GM23338 (cell line): ENCODE results near the gene FAF2. TPM values are rescaled to one million over a fixed set of nuclear protein-coding genes. Genes with fewer than 3 reads are reported as not detected.

ENCODE experiments used
- ATAC-seq: fragments of 200-7000 bp; cut with Tn5 transposase; 3 replicates; pipeline ENCODE4 v1.9.1; 2020
- DNase-seq: peaks from one replicate; pipeline ENCODE4 v3.0.0-alpha.2; 2015; ENCODE audit warnings: low spot score
- H2AFZ ChIP-seq: fragments of 200-600 bp; sonication (generic); 2 replicates; pipeline ENCODE4 v1.8.0; 2016; ENCODE audit warnings: antibody characterized with exemption, mild to moderate bottlenecking, moderate library complexity
- H3F3A ChIP-seq: fragments of 200-600 bp; sonication (generic); replicated peaks from 2 replicates; pipeline ENCODE4 v1.8.0; 2017; ENCODE audit warnings: antibody characterized with exemption, mixed run types, low read depth
- H3K27ac ChIP-seq: fragments of 200-600 bp; sonication (generic); 2 replicates; pipeline ENCODE4 v1.6.1; 2016; ENCODE audit warnings: low read depth
- H3K27me3 ChIP-seq: fragments of 200-600 bp; sonication (generic); 2 replicates; pipeline ENCODE4 v1.8.0; 2016; ENCODE audit warnings: mild to moderate bottlenecking, mixed run types, moderate library complexity; ENCODE audit not compliant: insufficient read depth
- H3K36me3 ChIP-seq: fragments of 200-600 bp; sonication (generic); 2 replicates; pipeline ENCODE4 v1.8.0; 2016; ENCODE audit warnings: mild to moderate bottlenecking; ENCODE audit not compliant: insufficient read depth
- H3K4me1 ChIP-seq: fragments of 200-600 bp; sonication (generic); 2 replicates; pipeline ENCODE4 v1.8.0; 2016; ENCODE audit warnings: mild to moderate bottlenecking, moderate library complexity; ENCODE audit not compliant: insufficient read depth
- H3K4me2 ChIP-seq: fragments of 200-600 bp; sonication (generic); 2 replicates; pipeline ENCODE4 v1.7.1; 2017; ENCODE audit warnings: mixed run types
- H3K4me3 ChIP-seq: fragments of 200-600 bp; sonication (generic); 2 replicates; pipeline ENCODE4 v1.6.1; 2016; ENCODE audit warnings: mixed run types
- H3K79me2 ChIP-seq: fragments of 200-600 bp; sonication (generic); replicated peaks from 2 replicates; pipeline ENCODE4 v1.8.0; 2017; ENCODE audit warnings: mild to moderate bottlenecking; ENCODE audit not compliant: insufficient read depth
- H3K9me2 ChIP-seq: fragments of 200-600 bp; sonication (generic); 2 replicates; pipeline ENCODE4 v1.8.0; 2017; ENCODE audit not compliant: insufficient read depth
- H4K20me1 ChIP-seq: fragments of 200-600 bp; sonication (generic); replicated peaks from 2 replicates; pipeline ENCODE4 v1.8.0; 2017; ENCODE audit warnings: mild to moderate bottlenecking; ENCODE audit not compliant: insufficient read depth
- H3K27ac Mint-ChIP-seq: 2 replicates; pipeline ENCODE4 v1.8.0; 2020; ENCODE audit warnings: inconsistent platforms, mild to moderate bottlenecking, moderate library complexity, mixed read lengths
- H3K27me3 Mint-ChIP-seq: 3 replicates; pipeline ENCODE4 v1.8.0; 2022; ENCODE audit warnings: low read depth, mild to moderate bottlenecking, moderate library complexity, mixed read lengths, inconsistent platforms; ENCODE audit not compliant: insufficient read depth, poor library complexity
- H3K36me3 Mint-ChIP-seq: 3 replicates; pipeline ENCODE4 v1.8.0; 2021; ENCODE audit warnings: low read depth, mild to moderate bottlenecking, inconsistent platforms, moderate library complexity, mixed read lengths
- H3K4me1 Mint-ChIP-seq: 3 replicates; pipeline ENCODE4 v1.8.0; 2020; ENCODE audit warnings: mild to moderate bottlenecking, inconsistent platforms, mixed read lengths
- H3K4me3 Mint-ChIP-seq: 3 replicates; pipeline ENCODE4 v1.8.0; 2021; ENCODE audit warnings: moderate library complexity, mild to moderate bottlenecking, inconsistent platforms, mixed read lengths
- H3K9me3 Mint-ChIP-seq: 3 replicates; pipeline ENCODE4 v1.8.0; 2020; ENCODE audit warnings: moderate library complexity, mild to moderate bottlenecking, inconsistent platforms, mixed read lengths
- CREB1 ChIP-seq: fragments of 250-450 bp; sonication (Bioruptor Pico); IDR thresholded peaks from 2 replicates; pipeline ENCODE4 v1.5.0; 2020; ENCODE audit warnings: low read depth, mild to moderate bottlenecking, moderate library complexity
- CTCF ChIP-seq, 2 experiments: fragments of 200-600 bp in 1 of 2; sonication (generic) in 1 of 2; conservative IDR thresholded peaks; 2 replicates each; pipeline versions ENCODE4 v1.5.1 to v1.6.1; 2016 to 2017; ENCODE audit warnings: antibody characterized with exemption in 2 of 2, low read depth in 2 of 2, mild to moderate bottlenecking in 2 of 2, moderate library complexity in 1 of 2
- ETS1 ChIP-seq: IDR thresholded peaks from 2 replicates; pipeline ENCODE4 v1.6.1; 2016; ENCODE audit warnings: antibody characterized with exemption
- EZH2phosphoT487 ChIP-seq: fragments of 200-600 bp; sonication (generic); IDR thresholded peaks from one replicate; pipeline ENCODE4 v1.8.1; 2018; ENCODE audit warnings: antibody characterized with exemption; ENCODE audit not compliant: unreplicated experiment
- JUNB ChIP-seq: IDR thresholded peaks from one replicate; pipeline ENCODE4 v1.6.1; 2016; ENCODE audit warnings: antibody characterized with exemption; ENCODE audit not compliant: unreplicated experiment
- NANOG ChIP-seq: IDR thresholded peaks from 2 replicates; pipeline ENCODE4 v1.6.1; 2016; ENCODE audit warnings: antibody characterized with exemption, borderline replicate concordance
- POLR2AphosphoS5 ChIP-seq: IDR thresholded peaks from 2 replicates; pipeline ENCODE4 v1.6.1; 2016; ENCODE audit warnings: antibody characterized with exemption, low read depth
- REST ChIP-seq: IDR thresholded peaks from one replicate; pipeline ENCODE4 v1.6.1; 2018; ENCODE audit warnings: antibody characterized with exemption; ENCODE audit not compliant: unreplicated experiment
- STAT1 ChIP-seq: IDR thresholded peaks from one replicate; pipeline ENCODE4 v1.6.1; 2016; ENCODE audit warnings: antibody characterized with exemption; ENCODE audit not compliant: unreplicated experiment
- ZNF114 ChIP-seq: fragments of 250-450 bp; sonication (Bioruptor Pico); IDR thresholded peaks from 2 replicates; pipeline ENCODE4 v1.5.0; 2020; ENCODE audit warnings: mild to moderate bottlenecking, moderate library complexity
- ZNF331 ChIP-seq: fragments of 250-450 bp; sonication (Bioruptor Pico); IDR thresholded peaks from 2 replicates; pipeline ENCODE4 v1.5.0; 2020; ENCODE audit warnings: low read depth, mild to moderate bottlenecking, moderate library complexity
- polyA plus RNA-seq: library from polyadenylated mRNA; unstranded; fragments of >200 nt; fragmentation: Nextera tagmentation; extraction: Ambion mirVana; gene quantifications from 2 replicates; pipeline ENCODE4 v1.2.1, GENCODE V29; 2016
- total RNA-seq: library from RNA; depleted of rRNA; stranded (reverse); fragments of >200 nt; shearing (Covaris generic); gene quantifications from 2 replicates; pipeline ENCODE4 v1.2.3, GENCODE V29; 2014

FAF2 gene
- total and polyA plus RNA-seq, 2 experiments from 2014 or later = 32.8 to 37.6 TPM

GRCh38 chr5:176528301-176528700 is 80.1 kb downstream of the FAF2 start:
- H3K9me3 Mint-ChIP-seq = no peaks in the 10 kb centered on the region

GRCh38 chr5:176528761-176529115 is 80.6 kb downstream of the FAF2 start:
- Mint-ChIP-seq H3K4me3 (no peak overlapping the region), H3K9me3 (no peaks in the 10 kb centered on the region), H3K27ac (no peak overlapping the region), H3K36me3 (peaks cover 44% of the 10 kb centered on the region), H3K4me1 (peaks cover 6% of the 10 kb centered on the region; the same call in 2 of the 3 replicates), H3K27me3 (peaks cover 17% of the 10 kb centered on the region)
- H3K4me1 ChIP-seq = peaks cover 5% of the 10 kb centered on the region
- H4K20me1 ChIP-seq = peaks cover 18% of the 10 kb centered on the region
- no peak overlapping the region for H2AFZ ChIP-seq
- H3K4me3 ChIP-seq = no peak overlapping the region
- DNase-seq = no peak
- H3K4me2 ChIP-seq = no peak overlapping the region
- H3K36me3 ChIP-seq = peaks cover 14% of the 10 kb centered on the region; the same call in 1 of the 2 replicates
- H3K9me2 ChIP-seq = no peaks in the 10 kb centered on the region
- peaks cover 9% of the 10 kb centered on the region; the same call in 1 of the 2 replicates for H3F3A ChIP-seq
- peaks cover 22% of the 10 kb centered on the region for H3K79me2 ChIP-seq
- ATAC-seq = no peak
- H3K27me3 ChIP-seq = no peaks in the 10 kb centered on the region
- H3K27ac ChIP-seq = no peak overlapping the region
- TF ChIP-seq ETS1 (no peak), NANOG (no peak), EZH2phosphoT487 (no peak), CTCF (conservative IDR thresholded peaks at IDR 0.05; ENCODE audit: low read depth in 2 of 2) (no peak), JUNB (no peak), POLR2AphosphoS5 (no peak)

More at GRCh38 chr5:176528301-176528700, 80.1 kb downstream of the FAF2 start:
- DNase-seq (no peak), ATAC-seq (peak; percentile 5; the same call in 1 of the 3 replicates)
- H3K4me3 Mint-ChIP-seq = no peak overlapping the region
- peaks cover 9% of the 10 kb centered on the region; the same call in 1 of the 2 replicates for H3F3A ChIP-seq
- H3K4me1 ChIP-seq = 0 out of 2 replicates have a peak, but pooled peaks cover under 1% of the 10 kb centered on the region
- TF ChIP-seq STAT1 (no peak), CREB1 (no peak), REST (no peak), NANOG (no peak), ZNF114 (CRISPR knock-in tag) (no peak), ZNF331 (CRISPR knock-in tag) (no peak)
- no peak overlapping the region for H3K4me2 ChIP-seq
- H3K27me3 ChIP-seq = no peaks in the 10 kb centered on the region
- no peak overlapping the region for H3K27ac Mint-ChIP-seq
- no peaks in the 10 kb centered on the region for H3K9me2 ChIP-seq
- peaks cover 2% of the 10 kb centered on the region; the same call in 1 of the 3 replicates for H3K4me1 Mint-ChIP-seq
- peaks cover 13% of the 10 kb centered on the region for H3K27me3 Mint-ChIP-seq
- H3K36me3 ChIP-seq = peaks cover 14% of the 10 kb centered on the region; the same call in 1 of the 2 replicates
- no peak overlapping the region; the same call in 1 of the 2 replicates for H3K27ac ChIP-seq
- peaks cover 40% of the 10 kb centered on the region for H3K36me3 Mint-ChIP-seq
- H3K79me2 ChIP-seq = peaks cover 17% of the 10 kb centered on the region
- no peak overlapping the region for H2AFZ ChIP-seq
- H3K4me3 ChIP-seq = no peak overlapping the region
- H4K20me1 ChIP-seq = peaks cover 14% of the 10 kb centered on the region
